Astrocyte (in vitro differentiated cells and primary cell): ENCODE measurements around the gene FBXL16.

Source experiments
- CTCF ChIP-seq: IDR thresholded peaks from 2 replicates; pipeline ENCODE4 v1.5.1; 2011; ENCODE audit warnings: low read depth, mild to moderate bottlenecking, inconsistent platforms, low read length, moderate library complexity; ENCODE audit not compliant: insufficient read depth
- EZH2 ChIP-seq: IDR thresholded peaks from 2 replicates; pipeline ENCODE4 v1.6.1; 2012; ENCODE audit warnings: mild to moderate bottlenecking, low read length, inconsistent platforms; ENCODE audit not compliant: insufficient read depth

GRCh38 chr16:700684-701584, 4.7 kb downstream of the FBXL16 start:
- TF ChIP-seq CTCF (no peak), EZH2 (peak; percentile 50)
